SK-N-SH treated with all-trans-retinoic acid at 6 μM for 48 hours (cell line): ENCODE data around the gene LDLRAP1.

ENCODE experiments used
- ATAC-seq: fragments of 200-7000 bp; cut with Tn5 transposase; 3 replicates; pipeline ENCODE4 v1.9.1; 2020; ENCODE audit warnings: mild to moderate bottlenecking, moderate library complexity
- ARNTL ChIP-seq: fragments of 450-650 bp; formaldehyde crosslinking; IDR thresholded peaks from 2 replicates; pipeline ENCODE4 v1.5.0; 2020; ENCODE audit warnings: low read depth, mild to moderate bottlenecking, moderate library complexity, borderline replicate concordance
- BACH2 ChIP-seq: fragments of 250-450 bp; sonication (Bioruptor Pico); IDR thresholded peaks from 2 replicates; pipeline ENCODE4 v1.9.0; 2021; ENCODE audit warnings: mild to moderate bottlenecking, borderline replicate concordance
- CSDC2 ChIP-seq: fragments of 250-450 bp; sonication (Bioruptor Pico); IDR thresholded peaks from 2 replicates; pipeline ENCODE4 v1.5.0; 2020; ENCODE audit warnings: mild to moderate bottlenecking, moderate library complexity
- ESRRG ChIP-seq: fragments of 250-450 bp; sonication (Bioruptor Pico); IDR thresholded peaks from 2 replicates; pipeline ENCODE4 v1.6.1; 2021; ENCODE audit warnings: mild to moderate bottlenecking
- GLIS3 ChIP-seq: fragments of 250-450 bp; sonication (Bioruptor Pico); IDR thresholded peaks from 2 replicates; pipeline ENCODE4 v1.5.0; 2020; ENCODE audit warnings: mild to moderate bottlenecking, moderate library complexity
- ISL1 ChIP-seq: fragments of 250-450 bp; sonication (Bioruptor Pico); IDR thresholded peaks from 2 replicates; pipeline ENCODE4 v2.1.2; 2022; ENCODE audit warnings: mild to moderate bottlenecking, moderate library complexity
- OSR1 ChIP-seq: fragments of 250-450 bp; sonication (Bioruptor Pico); IDR thresholded peaks from 2 replicates; pipeline ENCODE4 v1.8.0; 2022; ENCODE audit warnings: moderate library complexity, mild to moderate bottlenecking, inconsistent platforms
- PPARA ChIP-seq: fragments of 250-450 bp; sonication (Bioruptor Pico); IDR thresholded peaks from 2 replicates; pipeline ENCODE4 v1.5.0; 2020; ENCODE audit warnings: mild to moderate bottlenecking, borderline replicate concordance
- RARB ChIP-seq: fragments of 250-450 bp; sonication (Bioruptor Pico); IDR thresholded peaks from 2 replicates; pipeline ENCODE4 v1.8.0; 2021; ENCODE audit warnings: mild to moderate bottlenecking, moderate library complexity
- SNAI2 ChIP-seq: fragments of 250-450 bp; sonication (Bioruptor Pico); IDR thresholded peaks from 2 replicates; pipeline ENCODE4 v1.5.0; 2020; ENCODE audit warnings: mild to moderate bottlenecking, moderate library complexity
- TCF4 ChIP-seq: fragments of 250-450 bp; sonication (Bioruptor Pico); IDR thresholded peaks from 2 replicates; pipeline ENCODE4 v1.8.0; 2021; ENCODE audit warnings: mild to moderate bottlenecking, moderate library complexity, borderline replicate concordance
- TOX ChIP-seq: fragments of 250-450 bp; sonication (Bioruptor Pico); IDR thresholded peaks from 2 replicates; pipeline ENCODE4 v1.8.0; 2021; ENCODE audit warnings: mild to moderate bottlenecking, moderate library complexity, borderline replicate concordance
- ZFP3 ChIP-seq: fragments of 250-450 bp; sonication (Bioruptor Pico); IDR thresholded peaks from 2 replicates; pipeline ENCODE4 v1.5.0; 2020; ENCODE audit warnings: mild to moderate bottlenecking, moderate library complexity
- ZFP30 ChIP-seq: fragments of 450-650 bp; formaldehyde crosslinking; IDR thresholded peaks from 2 replicates; pipeline ENCODE4 v1.5.0; 2022; ENCODE audit warnings: mild to moderate bottlenecking, moderate library complexity
- ZNF565 ChIP-seq: fragments of 450-650 bp; formaldehyde crosslinking; conservative IDR thresholded peaks from 2 replicates; pipeline ENCODE4 v1.5.0; 2020; ENCODE audit warnings: low read depth, mild to moderate bottlenecking, moderate library complexity
- ZNF70 ChIP-seq: fragments of 450-650 bp; formaldehyde crosslinking; IDR thresholded peaks from 2 replicates; pipeline ENCODE4 v1.5.0; 2020; ENCODE audit warnings: mild to moderate bottlenecking, moderate library complexity
- ZNF8 ChIP-seq: fragments of 450-650 bp; formaldehyde crosslinking; IDR thresholded peaks from 2 replicates; pipeline ENCODE4 v1.5.0; 2020; ENCODE audit warnings: mild to moderate bottlenecking, moderate library complexity
- TF ChIP-seq, protein P1 (sequence below): fragments of 250-450 bp; sonication (Bioruptor Pico); IDR thresholded peaks from 2 replicates; pipeline ENCODE4 v1.5.1; 2021; ENCODE audit warnings: mild to moderate bottlenecking, moderate library complexity
- TF ChIP-seq, protein P2 (sequence below): fragments of 250-450 bp; sonication (Bioruptor Pico); IDR thresholded peaks from 2 replicates; pipeline ENCODE4 v1.5.1; 2020; ENCODE audit warnings: low read depth, mild to moderate bottlenecking, moderate library complexity
- TF ChIP-seq, protein P3 (sequence below): fragments of 250-450 bp; sonication (Bioruptor Pico); IDR thresholded peaks from 2 replicates; pipeline ENCODE4 v1.5.0; 2020; ENCODE audit warnings: mild to moderate bottlenecking, moderate library complexity
- TF ChIP-seq, protein P4 (sequence below): fragments of 250-450 bp; sonication (Bioruptor Pico); IDR thresholded peaks from 2 replicates; pipeline ENCODE4 v1.8.0; 2020; ENCODE audit warnings: mild to moderate bottlenecking, moderate library complexity, borderline replicate concordance
- TF ChIP-seq, protein P5 (sequence below): fragments of 250-450 bp; sonication (Bioruptor Pico); IDR thresholded peaks from 2 replicates; pipeline ENCODE4 v1.8.0; 2021; ENCODE audit warnings: low read depth, mild to moderate bottlenecking, moderate library complexity, borderline replicate concordance

The LDLRAP1 gene

DNA sequence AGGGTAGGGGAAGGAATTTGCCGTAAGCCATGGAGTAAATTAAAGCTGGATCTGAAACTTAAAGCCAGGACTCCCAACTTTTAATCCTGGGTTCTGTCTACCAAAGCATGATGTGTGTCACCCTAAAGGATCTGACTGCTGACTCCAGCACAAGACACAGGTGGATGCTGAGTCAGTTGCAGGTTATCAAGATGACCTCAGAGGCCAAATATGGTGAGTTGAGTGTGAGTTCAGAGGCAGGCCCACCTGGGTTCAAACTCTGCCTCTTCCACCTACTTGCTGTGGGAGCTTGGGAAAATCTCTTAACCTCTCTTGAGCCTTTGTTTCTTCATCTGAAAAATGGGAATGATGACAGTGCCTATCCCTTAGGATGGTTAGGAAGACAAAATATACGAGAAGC lies 16.7 kb upstream of the LDLRAP1 start:
- no peak for ATAC-seq
- TF ChIP-seq GLIS3 (CRISPR knock-in tag) (no peak), SNAI2 (no peak), BACH2 (CRISPR knock-in tag) (no peak), CSDC2 (CRISPR knock-in tag) (no peak), ISL1 (CRISPR knock-in tag) (no peak), TCF4 (no peak), ARNTL (CRISPR knock-in tag) (no peak), ZNF70 (CRISPR knock-in tag) (no peak), TOX (CRISPR knock-in tag) (no peak)
- TF ChIP-seq, protein P1, sequence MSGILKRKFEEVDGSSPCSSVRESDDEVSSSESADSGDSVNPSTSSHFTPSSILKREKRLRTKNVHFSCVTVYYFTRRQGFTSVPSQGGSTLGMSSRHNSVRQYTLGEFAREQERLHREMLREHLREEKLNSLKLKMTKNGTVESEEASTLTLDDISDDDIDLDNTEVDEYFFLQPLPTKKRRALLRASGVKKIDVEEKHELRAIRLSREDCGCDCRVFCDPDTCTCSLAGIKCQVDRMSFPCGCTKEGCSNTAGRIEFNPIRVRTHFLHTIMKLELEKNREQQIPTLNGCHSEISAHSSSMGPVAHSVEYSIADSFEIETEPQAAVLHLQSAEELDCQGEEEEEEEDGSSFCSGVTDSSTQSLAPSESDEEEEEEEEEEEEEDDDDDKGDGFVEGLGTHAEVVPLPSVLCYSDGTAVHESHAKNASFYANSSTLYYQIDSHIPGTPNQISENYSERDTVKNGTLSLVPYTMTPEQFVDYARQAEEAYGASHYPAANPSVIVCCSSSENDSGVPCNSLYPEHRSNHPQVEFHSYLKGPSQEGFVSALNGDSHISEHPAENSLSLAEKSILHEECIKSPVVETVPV (CRISPR knock-in tag): no peak
- TF ChIP-seq, all 23 proteins: peak for 0

DNA sequence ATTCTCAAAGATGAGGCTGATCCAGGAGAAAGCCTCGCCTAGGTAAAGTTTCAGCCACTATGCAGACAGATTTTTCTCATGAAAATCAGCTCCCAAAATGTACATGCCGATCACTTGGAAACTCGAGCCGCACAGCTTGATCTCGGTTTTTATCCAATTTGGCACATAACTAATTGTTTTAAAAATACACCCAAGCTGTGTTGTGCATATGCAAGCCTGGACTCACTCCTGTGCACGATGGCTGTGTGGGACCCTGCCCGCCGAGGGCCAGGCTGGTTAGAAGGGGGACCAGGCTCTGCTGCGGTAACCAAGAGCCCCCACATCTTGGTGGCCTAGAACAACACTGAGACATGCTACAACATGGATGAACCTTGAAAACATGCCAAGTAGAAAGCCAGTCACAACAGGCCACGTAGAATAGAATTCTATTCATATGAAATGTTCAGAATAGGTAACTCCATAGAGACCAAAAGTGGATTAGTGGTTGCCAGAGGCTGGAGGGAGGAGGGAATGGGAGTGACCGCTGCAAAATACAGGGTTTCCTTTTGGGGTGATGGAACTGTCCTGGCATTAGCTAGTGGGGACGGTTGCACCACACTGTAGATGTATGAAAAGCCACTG lies 16.1 kb upstream of the LDLRAP1 start:
- no peak for ATAC-seq
- no peak for TF ChIP-seq BACH2 (CRISPR knock-in tag)
- no peak for TF ChIP-seq ESRRG (CRISPR knock-in tag)
- no peak for TF ChIP-seq ZNF565
- no peak for TF ChIP-seq ZNF70 (CRISPR knock-in tag)
- TF ChIP-seq ZFP3 (CRISPR knock-in tag): no peak
- no peak for TF ChIP-seq CSDC2 (CRISPR knock-in tag)
- TF ChIP-seq OSR1 (CRISPR knock-in tag): no peak
- no peak for TF ChIP-seq SNAI2
- TF ChIP-seq TOX (CRISPR knock-in tag): no peak
- TF ChIP-seq, protein P2, sequence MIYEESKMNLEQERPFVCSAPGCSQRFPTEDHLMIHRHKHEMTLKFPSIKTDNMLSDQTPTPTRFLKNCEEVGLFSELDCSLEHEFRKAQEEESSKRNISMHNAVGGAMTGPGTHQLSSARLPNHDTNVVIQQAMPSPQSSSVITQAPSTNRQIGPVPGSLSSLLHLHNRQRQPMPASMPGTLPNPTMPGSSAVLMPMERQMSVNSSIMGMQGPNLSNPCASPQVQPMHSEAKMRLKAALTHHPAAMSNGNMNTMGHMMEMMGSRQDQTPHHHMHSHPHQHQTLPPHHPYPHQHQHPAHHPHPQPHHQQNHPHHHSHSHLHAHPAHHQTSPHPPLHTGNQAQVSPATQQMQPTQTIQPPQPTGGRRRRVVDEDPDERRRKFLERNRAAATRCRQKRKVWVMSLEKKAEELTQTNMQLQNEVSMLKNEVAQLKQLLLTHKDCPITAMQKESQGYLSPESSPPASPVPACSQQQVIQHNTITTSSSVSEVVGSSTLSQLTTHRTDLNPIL: no peak
- TF ChIP-seq, protein P1 (CRISPR knock-in tag): no peak
- TF ChIP-seq, protein P3, sequence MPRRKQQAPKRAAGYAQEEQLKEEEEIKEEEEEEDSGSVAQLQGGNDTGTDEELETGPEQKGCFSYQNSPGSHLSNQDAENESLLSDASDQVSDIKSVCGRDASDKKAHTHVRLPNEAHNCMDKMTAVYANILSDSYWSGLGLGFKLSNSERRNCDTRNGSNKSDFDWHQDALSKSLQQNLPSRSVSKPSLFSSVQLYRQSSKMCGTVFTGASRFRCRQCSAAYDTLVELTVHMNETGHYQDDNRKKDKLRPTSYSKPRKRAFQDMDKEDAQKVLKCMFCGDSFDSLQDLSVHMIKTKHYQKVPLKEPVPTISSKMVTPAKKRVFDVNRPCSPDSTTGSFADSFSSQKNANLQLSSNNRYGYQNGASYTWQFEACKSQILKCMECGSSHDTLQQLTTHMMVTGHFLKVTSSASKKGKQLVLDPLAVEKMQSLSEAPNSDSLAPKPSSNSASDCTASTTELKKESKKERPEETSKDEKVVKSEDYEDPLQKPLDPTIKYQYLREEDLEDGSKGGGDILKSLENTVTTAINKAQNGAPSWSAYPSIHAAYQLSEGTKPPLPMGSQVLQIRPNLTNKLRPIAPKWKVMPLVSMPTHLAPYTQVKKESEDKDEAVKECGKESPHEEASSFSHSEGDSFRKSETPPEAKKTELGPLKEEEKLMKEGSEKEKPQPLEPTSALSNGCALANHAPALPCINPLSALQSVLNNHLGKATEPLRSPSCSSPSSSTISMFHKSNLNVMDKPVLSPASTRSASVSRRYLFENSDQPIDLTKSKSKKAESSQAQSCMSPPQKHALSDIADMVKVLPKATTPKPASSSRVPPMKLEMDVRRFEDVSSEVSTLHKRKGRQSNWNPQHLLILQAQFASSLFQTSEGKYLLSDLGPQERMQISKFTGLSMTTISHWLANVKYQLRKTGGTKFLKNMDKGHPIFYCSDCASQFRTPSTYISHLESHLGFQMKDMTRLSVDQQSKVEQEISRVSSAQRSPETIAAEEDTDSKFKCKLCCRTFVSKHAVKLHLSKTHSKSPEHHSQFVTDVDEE: no peak
- TF ChIP-seq ZFP30 (CRISPR knock-in tag): no peak
- TF ChIP-seq PPARA (CRISPR knock-in tag): no peak
- no peak for TF ChIP-seq TCF4
- TF ChIP-seq ZNF8 (CRISPR knock-in tag): no peak

DNA sequence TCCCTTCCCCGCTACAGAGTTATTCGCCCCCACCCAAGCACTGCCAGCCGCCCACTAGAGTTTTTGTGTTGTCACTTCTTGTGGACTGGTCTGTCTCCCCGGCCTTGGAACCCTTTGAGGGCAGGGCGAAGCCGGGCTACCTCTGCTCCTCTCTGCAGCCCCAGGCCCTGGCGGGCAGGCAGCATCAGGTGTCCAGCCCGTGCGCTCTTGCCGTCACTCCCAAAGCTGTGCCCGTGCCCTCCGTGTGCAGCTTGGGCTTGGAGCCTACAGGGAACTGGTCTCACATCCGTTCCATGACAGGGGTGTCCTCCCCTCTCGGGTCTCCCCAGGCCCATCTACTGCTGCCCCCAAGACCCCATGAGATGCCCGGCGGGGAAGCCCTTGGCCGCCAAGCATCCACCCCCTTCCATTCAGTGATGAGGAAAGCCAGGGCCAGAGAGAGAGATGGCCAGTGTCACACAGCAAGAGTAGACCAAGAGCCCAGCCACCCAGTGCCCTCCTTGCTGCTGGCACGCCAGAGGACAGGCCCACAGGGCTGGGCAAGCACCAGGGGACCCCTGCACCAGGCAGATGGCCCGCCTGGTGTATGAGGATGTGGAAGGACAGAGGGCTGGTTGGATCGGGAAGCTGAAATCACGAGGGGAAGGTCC lies 15.3 kb upstream of the LDLRAP1 start:
- TF ChIP-seq BACH2 (CRISPR knock-in tag): no peak
- TF ChIP-seq RARB (CRISPR knock-in tag): no peak
- no peak for TF ChIP-seq ESRRG (CRISPR knock-in tag)
- TF ChIP-seq, protein P4, sequence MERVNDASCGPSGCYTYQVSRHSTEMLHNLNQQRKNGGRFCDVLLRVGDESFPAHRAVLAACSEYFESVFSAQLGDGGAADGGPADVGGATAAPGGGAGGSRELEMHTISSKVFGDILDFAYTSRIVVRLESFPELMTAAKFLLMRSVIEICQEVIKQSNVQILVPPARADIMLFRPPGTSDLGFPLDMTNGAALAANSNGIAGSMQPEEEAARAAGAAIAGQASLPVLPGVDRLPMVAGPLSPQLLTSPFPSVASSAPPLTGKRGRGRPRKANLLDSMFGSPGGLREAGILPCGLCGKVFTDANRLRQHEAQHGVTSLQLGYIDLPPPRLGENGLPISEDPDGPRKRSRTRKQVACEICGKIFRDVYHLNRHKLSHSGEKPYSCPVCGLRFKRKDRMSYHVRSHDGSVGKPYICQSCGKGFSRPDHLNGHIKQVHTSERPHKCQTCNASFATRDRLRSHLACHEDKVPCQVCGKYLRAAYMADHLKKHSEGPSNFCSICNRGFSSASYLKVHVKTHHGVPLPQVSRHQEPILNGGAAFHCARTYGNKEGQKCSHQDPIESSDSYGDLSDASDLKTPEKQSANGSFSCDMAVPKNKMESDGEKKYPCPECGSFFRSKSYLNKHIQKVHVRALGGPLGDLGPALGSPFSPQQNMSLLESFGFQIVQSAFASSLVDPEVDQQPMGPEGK (CRISPR knock-in tag): no peak
- TF ChIP-seq ISL1 (CRISPR knock-in tag): no peak
- TF ChIP-seq ZNF8 (CRISPR knock-in tag): no peak
- TF ChIP-seq OSR1 (CRISPR knock-in tag): no peak
- no peak for TF ChIP-seq TOX (CRISPR knock-in tag)
- TF ChIP-seq, protein P5, sequence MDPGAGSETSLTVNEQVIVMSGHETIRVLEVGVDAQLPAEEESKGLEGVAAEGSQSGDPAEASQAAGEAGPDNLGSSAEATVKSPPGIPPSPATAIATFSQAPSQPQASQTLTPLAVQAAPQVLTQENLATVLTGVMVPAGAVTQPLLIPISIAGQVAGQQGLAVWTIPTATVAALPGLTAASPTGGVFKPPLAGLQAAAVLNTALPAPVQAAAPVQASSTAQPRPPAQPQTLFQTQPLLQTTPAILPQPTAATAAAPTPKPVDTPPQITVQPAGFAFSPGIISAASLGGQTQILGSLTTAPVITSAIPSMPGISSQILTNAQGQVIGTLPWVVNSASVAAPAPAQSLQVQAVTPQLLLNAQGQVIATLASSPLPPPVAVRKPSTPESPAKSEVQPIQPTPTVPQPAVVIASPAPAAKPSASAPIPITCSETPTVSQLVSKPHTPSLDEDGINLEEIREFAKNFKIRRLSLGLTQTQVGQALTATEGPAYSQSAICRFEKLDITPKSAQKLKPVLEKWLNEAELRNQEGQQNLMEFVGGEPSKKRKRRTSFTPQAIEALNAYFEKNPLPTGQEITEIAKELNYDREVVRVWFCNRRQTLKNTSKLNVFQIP: no peak
- TF ChIP-seq ZNF565: no peak

More for the DNA sequence above, 15.3 kb upstream of the LDLRAP1 start:
- no peak for ATAC-seq
